ENCODE data around the gene LLGL2.

LLGL2 gene

DNA sequence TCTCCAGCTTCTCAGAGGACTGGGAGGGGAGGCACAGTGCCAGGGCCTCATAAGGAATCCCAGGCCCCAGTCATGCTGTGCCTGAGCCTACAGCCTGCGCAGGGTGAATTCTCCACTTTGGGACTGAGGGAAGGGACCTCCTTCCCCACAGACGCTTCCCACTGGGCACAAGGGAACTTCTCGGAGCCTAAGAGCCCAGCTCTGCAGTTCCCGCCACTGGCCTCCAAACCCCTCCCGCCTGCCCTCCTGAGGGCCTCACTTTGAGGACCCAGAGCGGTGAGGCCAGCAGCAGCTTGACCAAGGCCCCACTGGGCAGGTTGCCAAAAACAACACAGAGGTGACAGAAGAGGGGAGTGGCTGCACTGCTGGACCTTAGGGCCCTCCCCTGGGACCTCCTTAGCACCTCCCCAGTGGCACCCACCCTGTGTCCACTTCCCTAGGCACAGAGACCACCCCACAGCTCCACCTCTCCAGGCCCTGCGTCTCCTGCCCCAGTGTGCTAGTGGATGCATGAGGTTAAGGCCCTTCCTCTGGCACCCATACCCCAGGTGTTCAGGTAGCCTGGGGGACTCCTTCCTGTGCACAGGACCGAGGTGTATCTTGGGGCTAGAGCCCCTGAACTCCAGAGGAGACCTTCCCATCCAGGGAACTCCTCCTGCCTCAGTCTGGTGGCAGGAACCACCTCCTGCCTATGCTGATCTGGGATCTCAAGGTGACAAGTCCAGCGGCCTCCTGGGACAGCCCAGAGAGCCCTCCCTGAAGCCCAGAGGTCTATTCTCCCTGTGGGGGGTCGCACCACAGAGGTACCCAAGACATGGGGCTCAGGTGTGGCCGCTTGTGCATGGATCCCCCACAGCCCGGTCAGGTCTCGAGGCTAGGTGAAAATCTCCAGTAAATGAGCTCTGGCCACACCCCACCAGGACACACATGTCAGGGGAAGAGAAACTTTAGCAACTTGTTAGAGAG is 13.6 kb upstream of the LLGL2 start:
- no peak overlapping the region for H3K27ac ChIP-seq (replicated peaks)
- TF ChIP-seq GABPA (IDR thresholded peaks at IDR 0.05; ENCODE audit: low read depth) (no peak), POLR2AphosphoS5 (IDR thresholded peaks at IDR 0.05; ENCODE audit: low read depth) (no peak), SPI1 (IDR thresholded peaks at IDR 0.05; ENCODE audit: borderline replicate concordance, low read depth) (no peak)
- TF ChIP-seq, protein P1, sequence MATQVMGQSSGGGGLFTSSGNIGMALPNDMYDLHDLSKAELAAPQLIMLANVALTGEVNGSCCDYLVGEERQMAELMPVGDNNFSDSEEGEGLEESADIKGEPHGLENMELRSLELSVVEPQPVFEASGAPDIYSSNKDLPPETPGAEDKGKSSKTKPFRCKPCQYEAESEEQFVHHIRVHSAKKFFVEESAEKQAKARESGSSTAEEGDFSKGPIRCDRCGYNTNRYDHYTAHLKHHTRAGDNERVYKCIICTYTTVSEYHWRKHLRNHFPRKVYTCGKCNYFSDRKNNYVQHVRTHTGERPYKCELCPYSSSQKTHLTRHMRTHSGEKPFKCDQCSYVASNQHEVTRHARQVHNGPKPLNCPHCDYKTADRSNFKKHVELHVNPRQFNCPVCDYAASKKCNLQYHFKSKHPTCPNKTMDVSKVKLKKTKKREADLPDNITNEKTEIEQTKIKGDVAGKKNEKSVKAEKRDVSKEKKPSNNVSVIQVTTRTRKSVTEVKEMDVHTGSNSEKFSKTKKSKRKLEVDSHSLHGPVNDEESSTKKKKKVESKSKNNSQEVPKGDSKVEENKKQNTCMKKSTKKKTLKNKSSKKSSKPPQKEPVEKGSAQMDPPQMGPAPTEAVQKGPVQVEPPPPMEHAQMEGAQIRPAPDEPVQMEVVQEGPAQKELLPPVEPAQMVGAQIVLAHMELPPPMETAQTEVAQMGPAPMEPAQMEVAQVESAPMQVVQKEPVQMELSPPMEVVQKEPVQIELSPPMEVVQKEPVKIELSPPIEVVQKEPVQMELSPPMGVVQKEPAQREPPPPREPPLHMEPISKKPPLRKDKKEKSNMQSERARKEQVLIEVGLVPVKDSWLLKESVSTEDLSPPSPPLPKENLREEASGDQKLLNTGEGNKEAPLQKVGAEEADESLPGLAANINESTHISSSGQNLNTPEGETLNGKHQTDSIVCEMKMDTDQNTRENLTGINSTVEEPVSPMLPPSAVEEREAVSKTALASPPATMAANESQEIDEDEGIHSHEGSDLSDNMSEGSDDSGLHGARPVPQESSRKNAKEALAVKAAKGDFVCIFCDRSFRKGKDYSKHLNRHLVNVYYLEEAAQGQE (IDR thresholded peaks at IDR 0.05; ENCODE audit: insufficient replicate concordance, low read depth) = no peak
- TF ChIP-seq, protein P2, sequence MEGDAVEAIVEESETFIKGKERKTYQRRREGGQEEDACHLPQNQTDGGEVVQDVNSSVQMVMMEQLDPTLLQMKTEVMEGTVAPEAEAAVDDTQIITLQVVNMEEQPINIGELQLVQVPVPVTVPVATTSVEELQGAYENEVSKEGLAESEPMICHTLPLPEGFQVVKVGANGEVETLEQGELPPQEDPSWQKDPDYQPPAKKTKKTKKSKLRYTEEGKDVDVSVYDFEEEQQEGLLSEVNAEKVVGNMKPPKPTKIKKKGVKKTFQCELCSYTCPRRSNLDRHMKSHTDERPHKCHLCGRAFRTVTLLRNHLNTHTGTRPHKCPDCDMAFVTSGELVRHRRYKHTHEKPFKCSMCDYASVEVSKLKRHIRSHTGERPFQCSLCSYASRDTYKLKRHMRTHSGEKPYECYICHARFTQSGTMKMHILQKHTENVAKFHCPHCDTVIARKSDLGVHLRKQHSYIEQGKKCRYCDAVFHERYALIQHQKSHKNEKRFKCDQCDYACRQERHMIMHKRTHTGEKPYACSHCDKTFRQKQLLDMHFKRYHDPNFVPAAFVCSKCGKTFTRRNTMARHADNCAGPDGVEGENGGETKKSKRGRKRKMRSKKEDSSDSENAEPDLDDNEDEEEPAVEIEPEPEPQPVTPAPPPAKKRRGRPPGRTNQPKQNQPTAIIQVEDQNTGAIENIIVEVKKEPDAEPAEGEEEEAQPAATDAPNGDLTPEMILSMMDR (IDR thresholded peaks at IDR 0.05; ENCODE audit: insufficient read depth, low read length) = no peak
- H3K27me3 ChIP-seq (ENCODE audit: insufficient read depth, poor library complexity, severe bottlenecking) = peaks cover 12% of the 10 kb centered on the region
- DNase-seq (ENCODE audit: low read depth in 1 of 2, low spot score in 1 of 2) = no peak
- no peak overlapping the region for H3K4me3 ChIP-seq (replicated peaks; ENCODE audit: insufficient read depth, low read length)

DNA sequence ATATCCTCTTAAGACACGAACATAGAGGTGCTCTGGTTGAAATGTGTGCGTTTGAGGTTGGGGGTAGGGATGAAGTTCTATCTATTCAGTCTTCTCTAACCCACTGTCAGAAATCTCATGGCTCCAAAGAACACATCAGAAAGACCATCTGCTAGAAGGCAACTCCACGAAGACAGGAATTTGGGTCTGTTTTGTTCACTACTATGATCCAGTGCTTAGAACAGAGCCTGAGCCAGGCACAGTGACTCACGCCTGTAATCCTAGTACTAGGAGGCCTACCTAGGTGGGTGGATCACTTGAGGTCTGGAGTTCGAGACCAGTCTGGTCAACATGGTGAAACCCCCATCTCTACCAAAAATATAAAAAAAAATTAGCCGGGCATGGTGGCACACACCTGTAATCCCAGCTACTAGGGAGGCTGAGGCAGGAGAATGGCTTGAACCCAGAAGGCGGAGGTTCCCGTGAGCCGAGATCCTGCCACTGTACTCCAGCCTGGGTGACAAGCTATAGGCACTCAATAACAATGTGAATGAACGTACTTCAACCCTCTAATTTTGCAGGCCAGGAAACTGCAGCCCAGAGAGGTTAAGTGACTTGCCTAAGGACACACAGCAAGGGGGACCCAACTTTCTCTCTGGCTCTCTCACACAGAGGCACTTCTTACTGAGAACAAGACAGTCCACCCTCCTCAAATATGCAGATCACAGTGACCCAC is 12.4 kb upstream of the LLGL2 start:
- H3K4me3 ChIP-seq (replicated peaks; ENCODE audit: insufficient read depth, low read length) = no peak overlapping the region
- no peak for DNase-seq (ENCODE audit: low read depth in 1 of 2, low spot score in 1 of 2)
- no peak overlapping the region for H3K27ac ChIP-seq (replicated peaks)
- H3K27me3 ChIP-seq (ENCODE audit: insufficient read depth, poor library complexity, severe bottlenecking) = peaks cover 12% of the 10 kb centered on the region
- no peak for TF ChIP-seq SPI1 (IDR thresholded peaks at IDR 0.05; ENCODE audit: borderline replicate concordance, low read depth)
- TF ChIP-seq POLR2AphosphoS5 (IDR thresholded peaks at IDR 0.05; ENCODE audit: low read depth) = no peak
- TF ChIP-seq, protein P1 (IDR thresholded peaks at IDR 0.05; ENCODE audit: insufficient replicate concordance, low read depth) = no peak
- no peak for TF ChIP-seq GABPA (IDR thresholded peaks at IDR 0.05; ENCODE audit: low read depth)
- TF ChIP-seq, protein P2 (IDR thresholded peaks at IDR 0.05; ENCODE audit: insufficient read depth, low read length) = no peak

DNA sequence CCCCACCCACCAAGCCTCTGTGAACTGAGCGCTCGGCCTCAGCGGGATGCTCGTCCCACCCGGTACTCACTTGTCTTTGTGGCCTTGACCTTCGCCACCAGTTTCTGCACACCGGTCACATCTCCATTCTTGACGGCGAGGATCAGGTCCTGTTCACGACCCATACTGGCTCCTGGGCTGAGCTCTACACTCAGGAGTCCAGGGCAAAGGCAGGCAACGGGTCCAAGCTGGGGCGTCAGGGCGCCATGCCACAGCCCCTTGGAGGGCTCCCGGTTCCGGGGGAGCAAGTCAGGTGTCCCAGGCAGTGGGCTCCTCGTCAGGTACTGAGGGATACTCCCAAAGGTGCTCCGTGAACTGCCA is 11.9 kb upstream of the LLGL2 start:
- Histone ChIP-seq H3K27ac (replicated peaks) (no peak overlapping the region), H3K4me3 (replicated peaks; ENCODE audit: insufficient read depth, low read length) (no peak overlapping the region), H3K27me3 (ENCODE audit: insufficient read depth, poor library complexity, severe bottlenecking) (peaks cover 12% of the 10 kb centered on the region)
- TF ChIP-seq SPI1 (IDR thresholded peaks at IDR 0.05; ENCODE audit: borderline replicate concordance, low read depth) (no peak), POLR2AphosphoS5 (IDR thresholded peaks at IDR 0.05; ENCODE audit: low read depth) (no peak), GABPA (IDR thresholded peaks at IDR 0.05; ENCODE audit: low read depth) (no peak)
- TF ChIP-seq, protein P2 (IDR thresholded peaks at IDR 0.05; ENCODE audit: insufficient read depth, low read length) = no peak
- TF ChIP-seq, protein P1 (IDR thresholded peaks at IDR 0.05; ENCODE audit: insufficient replicate concordance, low read depth) = no peak
- DNase-seq (ENCODE audit: low read depth in 1 of 2, low spot score in 1 of 2) = no peak
